Measurements from ENCODE around the gene SOX15. TPM values are rescaled to one million over a fixed set of nuclear protein-coding genes. Genes with fewer than 3 reads are reported as not detected.

SOX15 gene
- total and polyA plus RNA-seq, 2 experiments from 2014 or later: 0.71 TPM; not detected in 1

DNA sequence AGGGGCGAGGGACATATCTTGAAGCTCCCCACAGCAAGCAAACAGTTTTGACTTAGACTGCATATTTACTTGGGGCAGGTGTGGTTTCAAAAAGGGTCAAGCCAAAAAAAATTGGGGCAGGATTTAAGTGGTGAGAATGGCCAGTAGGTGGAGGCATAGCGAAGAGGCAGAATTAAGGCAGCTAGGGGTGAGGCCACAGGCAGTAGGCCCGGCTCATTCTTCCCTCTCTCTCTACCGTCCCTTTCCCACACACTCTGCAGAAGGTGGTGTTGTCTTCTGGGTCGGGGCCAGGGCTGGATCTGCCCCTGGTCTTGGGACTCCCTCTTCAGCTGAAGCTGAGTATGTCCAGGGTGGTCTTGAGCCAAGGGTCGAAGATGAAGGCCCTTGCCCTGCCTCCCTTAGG is 42.6 kb upstream of the SOX15 start:
- no peaks in the 10 kb centered on the region for H3K9me3 ChIP-seq (ENCODE audit: low read depth)
- no peaks in the 10 kb centered on the region for H3K27me3 ChIP-seq (replicated peaks; ENCODE audit: insufficient read depth)
- peak; percentile 79 for DNase-seq
- no peaks in the 10 kb centered on the region for H3K79me2 ChIP-seq (ENCODE audit: insufficient read depth)
- TF ChIP-seq EZH2 (IDR thresholded peaks at IDR 0.05; ENCODE audit: insufficient read depth, poor library complexity, severe bottlenecking) (no peak), EZH2phosphoT487 (IDR thresholded peaks at IDR 0.05; ENCODE audit: insufficient read depth, low read depth) (no peak)
- 14 to 17% methylated on average over 6 of the region's 6 CpGs for WGBS, 2 experiments (ENCODE audit: low coverage in 1 of 2, low lambda C conversion rate in 2 of 2, missing lambda C conversion rate in 2 of 2)
- H3K9me2 ChIP-seq (ENCODE audit: insufficient read depth): no peaks in the 10 kb centered on the region
- no peaks in the 10 kb centered on the region for H3F3A ChIP-seq (ENCODE audit: insufficient read depth)
- no peak overlapping the region for H3K4me2 ChIP-seq (ENCODE audit: unreplicated experiment)
- H3K36me3 ChIP-seq (ENCODE audit: low read depth): no peaks in the 10 kb centered on the region
- no peak overlapping the region for H3K27ac ChIP-seq
- H2AFZ ChIP-seq: peak overlapping the region; percentile 80
- in situ Hi-C loops (cut with MboI): loop anchor here (10.0 kb wide), 1 partner anchor 152 kb away; no protein-coding TSS in a partner anchor
- no peak overlapping the region for H3K4me3 ChIP-seq
- no peaks in the 10 kb centered on the region for H4K20me1 ChIP-seq (ENCODE audit: insufficient read depth)
- peak overlapping the region; percentile 41; the same call in 1 of the 2 replicates for H3K9ac ChIP-seq
- H3K4me1 ChIP-seq (ENCODE audit: insufficient read depth): no peaks in the 10 kb centered on the region

DNA sequence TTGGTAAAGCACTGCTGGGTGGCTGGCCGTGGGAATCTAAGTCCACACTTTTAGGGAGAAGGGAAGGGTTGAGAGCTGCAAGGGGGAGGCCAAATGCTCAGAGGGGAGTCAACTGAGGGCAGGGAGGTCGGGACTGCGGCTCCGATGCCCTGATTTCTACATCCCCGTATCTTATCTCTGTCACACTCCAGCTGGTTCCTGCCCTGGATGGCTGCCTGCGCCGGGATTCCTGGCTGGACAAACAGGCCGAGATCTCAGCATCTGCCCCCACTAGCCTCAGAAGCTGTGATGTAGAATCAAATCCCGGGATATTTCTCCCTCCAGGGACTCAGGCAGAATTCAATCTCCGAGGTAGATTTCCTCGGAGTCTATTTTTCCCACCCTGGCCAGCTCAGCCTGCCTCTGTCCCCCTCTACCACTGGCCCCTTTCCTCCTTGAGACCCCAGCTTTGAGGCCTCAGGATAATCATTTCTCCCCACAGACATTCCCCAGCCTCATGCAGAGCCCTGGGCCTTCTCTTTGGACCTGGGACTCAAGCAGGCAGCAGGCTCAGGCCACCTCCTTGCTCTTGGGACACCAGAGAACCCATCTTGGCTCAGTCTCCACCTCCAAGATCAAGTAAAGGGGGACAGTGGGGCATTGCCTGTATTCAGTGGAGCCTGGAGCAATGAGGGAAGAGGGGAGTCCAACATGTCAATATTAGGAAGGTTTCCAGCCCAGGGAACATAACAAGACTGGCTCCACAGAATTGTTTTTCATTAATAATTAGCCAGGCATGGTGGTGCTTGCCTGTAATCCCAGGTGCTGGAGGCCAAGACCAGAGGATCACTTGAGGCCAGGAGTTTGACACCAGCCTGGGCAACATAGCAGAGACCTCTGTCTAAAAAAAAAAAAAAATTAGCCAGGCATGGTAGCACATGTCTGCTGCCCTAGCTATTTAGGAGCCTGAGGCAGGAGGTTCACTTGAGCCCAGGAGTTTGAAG is 41.8 kb upstream of the SOX15 start:
- Histone ChIP-seq H4K20me1 (ENCODE audit: insufficient read depth) (no peaks in the 10 kb centered on the region), H3K79me2 (ENCODE audit: insufficient read depth) (peaks cover 5% of the 10 kb centered on the region), H3K9me2 (ENCODE audit: insufficient read depth) (no peaks in the 10 kb centered on the region), H3K27ac (no peak overlapping the region), H3K4me2 (ENCODE audit: unreplicated experiment) (no peak overlapping the region), H3K27me3 (replicated peaks; ENCODE audit: insufficient read depth) (no peaks in the 10 kb centered on the region), H3K36me3 (ENCODE audit: low read depth) (no peaks in the 10 kb centered on the region), H3F3A (ENCODE audit: insufficient read depth) (no peaks in the 10 kb centered on the region), H3K4me3 (no peak overlapping the region), H3K9ac (no peak overlapping the region), H3K4me1 (ENCODE audit: insufficient read depth) (no peaks in the 10 kb centered on the region), H2AFZ (no peak overlapping the region), H3K9me3 (ENCODE audit: low read depth) (no peaks in the 10 kb centered on the region)
- in situ Hi-C loops (cut with MboI): loop anchor here (10.0 kb wide), 1 partner anchor 153 kb away; no protein-coding TSS in a partner anchor
- DNase-seq: no peak
- WGBS, 2 experiments (ENCODE audit: low coverage in 1 of 2, low lambda C conversion rate in 2 of 2, missing lambda C conversion rate in 2 of 2): 67 to 73% methylated on average over 11 of the region's 11 CpGs
- TF ChIP-seq EZH2 (IDR thresholded peaks at IDR 0.05; ENCODE audit: insufficient read depth, poor library complexity, severe bottlenecking): no peak
- TF ChIP-seq EZH2phosphoT487 (IDR thresholded peaks at IDR 0.05; ENCODE audit: insufficient read depth, low read depth): no peak

DNA sequence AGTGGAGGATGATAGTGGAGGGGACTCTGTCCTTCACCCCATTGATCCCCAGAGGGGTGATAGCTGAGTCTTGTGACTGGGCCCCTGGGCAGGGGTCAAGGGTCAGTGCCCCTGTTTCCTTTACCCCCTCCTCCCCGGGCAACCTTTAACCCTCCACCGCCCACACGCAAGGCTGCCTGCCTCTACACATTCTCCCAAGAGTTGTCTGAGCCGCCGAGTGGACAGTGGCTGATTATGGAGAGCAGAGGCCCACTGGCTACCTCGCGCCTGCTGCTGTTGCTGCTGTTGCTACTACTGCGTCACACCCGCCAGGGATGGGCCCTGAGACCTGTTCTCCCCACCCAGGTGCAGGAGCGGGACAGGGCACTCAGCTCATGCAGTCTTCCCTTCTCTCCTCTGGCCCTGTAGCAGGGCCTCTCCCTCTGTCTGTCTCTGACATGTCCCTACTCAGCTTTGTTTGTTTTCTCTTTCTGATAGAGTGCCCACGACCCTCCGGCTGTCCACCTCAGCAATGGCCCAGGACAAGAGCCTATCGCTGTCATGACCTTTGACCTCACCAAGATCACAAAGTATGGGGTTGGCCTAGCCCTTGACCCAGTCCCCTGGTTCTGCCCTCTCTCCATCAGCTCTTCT is 40.2 kb upstream of the SOX15 start, which contains the start of gene SHBG:
TSS of gene SHBG (plus strand) at position 197 of the 633 bp plus-strand sequence. CDS start at position 235, 38 bp downstream.
- no peaks in the 10 kb centered on the region for H3K36me3 ChIP-seq (ENCODE audit: low read depth)
- no peaks in the 10 kb centered on the region for H3K9me3 ChIP-seq (ENCODE audit: low read depth)
- H4K20me1 ChIP-seq (ENCODE audit: insufficient read depth): no peaks in the 10 kb centered on the region
- H3K27me3 ChIP-seq (replicated peaks; ENCODE audit: insufficient read depth): no peaks in the 10 kb centered on the region
- no peak for TF ChIP-seq EZH2phosphoT487 (IDR thresholded peaks at IDR 0.05; ENCODE audit: insufficient read depth, low read depth)
- TF ChIP-seq EZH2 (IDR thresholded peaks at IDR 0.05; ENCODE audit: insufficient read depth, poor library complexity, severe bottlenecking): no peak
- 74 to 82% methylated on average over 11 to 13 of the region's 13 CpGs for WGBS, 2 experiments (ENCODE audit: low coverage in 1 of 2, low lambda C conversion rate in 2 of 2, missing lambda C conversion rate in 2 of 2)
- no peak within 1 kb of the TSS for H3K9ac ChIP-seq
- peaks cover 12% of the 10 kb centered on the region for H3K79me2 ChIP-seq (ENCODE audit: insufficient read depth)
- H2AFZ ChIP-seq: no peak within 1 kb of the TSS
- no peak within 1 kb of the TSS for H3K27ac ChIP-seq
- H3K9me2 ChIP-seq (ENCODE audit: insufficient read depth): no peaks in the 10 kb centered on the region
- no peaks in the 10 kb centered on the region for H3K4me1 ChIP-seq (ENCODE audit: insufficient read depth)
- no peak within 1 kb of the TSS for H3K4me3 ChIP-seq
- H3K4me2 ChIP-seq (ENCODE audit: unreplicated experiment): no peak within 1 kb of the TSS
- no peaks in the 10 kb centered on the region for H3F3A ChIP-seq (ENCODE audit: insufficient read depth)
- no peak for DNase-seq
- in situ Hi-C loops (cut with MboI): loop anchor here (10.0 kb wide), 1 partner anchor 155 kb away; no protein-coding TSS in a partner anchor
